A673 (cell line): ENCODE data around the gene UPF3A. TPM values are rescaled to one million over a fixed set of nuclear protein-coding genes. Genes with fewer than 3 reads are reported as not detected.

Experiments
- BruUV-seq: library from RNA; stranded (reverse); fragments of 400-500 nt; replicated peaks from 2 replicates; lab custom pipeline; 2021; lab: Mats Ljungman, UMichigan
- CTCF ChIA-PET: fragments of 300-600 bp; sonication (Branson Sonifier 250); formaldehyde crosslinking; loops from one replicate; lab custom pipeline; 2022; ENCODE audit warnings: antibody characterized with exemption; lab: Charles Lee
- POLR2A ChIA-PET: fragments of 300-600 bp; sonication (Branson Sonifier 250); formaldehyde crosslinking; loops from one replicate; lab custom pipeline; 2022; ENCODE audit warnings: antibody characterized with exemption; ENCODE audit not compliant: low non-redundant PET; lab: Charles Lee
- DNase-seq: peaks from one replicate; pipeline ENCODE4 v3.0.0-alpha.2; 2015; ENCODE audit warnings: low spot score
- H3K27ac ChIP-seq: fragments of 200-600 bp; sonication (generic); 2 replicates; pipeline ENCODE4 v1.5.1; 2016; ENCODE audit warnings: mixed run types, low read depth, mild to moderate bottlenecking, mixed read lengths, antibody characterized with exemption, low read length; ENCODE audit not compliant: poor library complexity, severe bottlenecking
- H3K27me3 ChIP-seq: fragments of 200-600 bp; sonication (generic); replicated peaks from 2 replicates; pipeline ENCODE4 v1.6.1; 2017; ENCODE audit warnings: mixed run types, low read depth, mild to moderate bottlenecking, mixed read lengths, antibody characterized with exemption, low read length; ENCODE audit not compliant: insufficient read depth, poor library complexity
- H3K36me3 ChIP-seq: fragments of 200-600 bp; sonication (generic); 2 replicates; pipeline ENCODE4 v1.6.1; 2016; ENCODE audit warnings: mixed run types, mild to moderate bottlenecking, mixed read lengths, antibody characterized with exemption, low read length; ENCODE audit not compliant: insufficient read depth, poor library complexity, severe bottlenecking
- H3K4me1 ChIP-seq: fragments of 200-600 bp; sonication (generic); 2 replicates; pipeline ENCODE4 v1.6.1; 2017; ENCODE audit warnings: mixed run types, mild to moderate bottlenecking, mixed read lengths, antibody characterized with exemption, low read length; ENCODE audit not compliant: insufficient read depth, poor library complexity, severe bottlenecking
- H3K4me3 ChIP-seq: fragments of 200-600 bp; sonication (generic); 2 replicates; pipeline ENCODE4 v1.5.1; 2016; ENCODE audit warnings: low read depth, mixed run types, mild to moderate bottlenecking, mixed read lengths, low read length; ENCODE audit not compliant: poor library complexity, severe bottlenecking
- H3K9me3 ChIP-seq: fragments of 200-600 bp; sonication (generic); 2 replicates; pipeline ENCODE4 v1.6.1; 2016; ENCODE audit warnings: mixed run types, low read depth, mild to moderate bottlenecking, mixed read lengths, antibody characterized with exemption, low read length; ENCODE audit not compliant: poor library complexity, severe bottlenecking
- EZH2 ChIP-seq: fragments of 200-600 bp; sonication (generic); IDR thresholded peaks from 2 replicates; pipeline ENCODE4 v1.6.1; 2017; ENCODE audit warnings: borderline replicate concordance, low read depth, mild to moderate bottlenecking, mixed read lengths, antibody characterized with exemption, low read length; ENCODE audit not compliant: poor library complexity, severe bottlenecking
- intact Hi-C: fragments of 100-400 bp; cut with micrococcal nuclease; formaldehyde crosslinking; loops from one replicate; pipeline ENCODE4 v1.10.0; 2022; ENCODE audit not compliant: unreplicated experiment
- total RNA-seq: library from RNA; stranded (reverse); gene quantifications from 2 replicates; pipeline ENCODE4 v1.2.3, GENCODE V29; 2021
- TF ChIP-seq, protein P1 (sequence below): fragments of 300-800, 200-600 bp; sonication (generic); conservative IDR thresholded peaks from 2 replicates; pipeline ENCODE4 v1.5.1; 2017; ENCODE audit warnings: low read depth, mild to moderate bottlenecking, antibody characterized with exemption, low read length, moderate library complexity, mixed read lengths

Gene UPF3A
- total RNA-seq, 1 experiment from 2014 or later: 32.0 TPM

DNA sequence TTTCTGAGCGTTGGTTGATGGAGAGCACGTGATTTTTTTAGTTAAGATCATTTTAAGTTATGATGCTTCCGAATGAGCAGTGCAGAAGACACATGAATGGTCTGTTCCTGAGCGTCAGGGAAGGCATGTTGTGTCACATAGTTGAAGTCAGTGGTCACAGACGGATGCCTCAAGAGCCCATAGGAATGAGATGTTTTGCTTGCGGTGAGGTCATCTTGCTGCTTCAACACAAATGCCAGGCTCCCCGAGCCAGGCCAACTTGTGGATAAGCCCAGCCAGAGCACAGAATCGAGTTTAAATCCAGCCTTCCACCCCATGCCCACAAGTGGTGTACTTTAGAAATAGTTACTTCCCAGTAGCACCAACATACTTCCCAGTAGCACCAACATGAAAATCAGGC, 5.4 kb downstream of the UPF3A start:
- H3K36me3 ChIP-seq: peaks cover 15% of the 10 kb centered on the region
- intact Hi-C loops: no loop called here
- CTCF ChIA-PET: no interaction called here

DNA sequence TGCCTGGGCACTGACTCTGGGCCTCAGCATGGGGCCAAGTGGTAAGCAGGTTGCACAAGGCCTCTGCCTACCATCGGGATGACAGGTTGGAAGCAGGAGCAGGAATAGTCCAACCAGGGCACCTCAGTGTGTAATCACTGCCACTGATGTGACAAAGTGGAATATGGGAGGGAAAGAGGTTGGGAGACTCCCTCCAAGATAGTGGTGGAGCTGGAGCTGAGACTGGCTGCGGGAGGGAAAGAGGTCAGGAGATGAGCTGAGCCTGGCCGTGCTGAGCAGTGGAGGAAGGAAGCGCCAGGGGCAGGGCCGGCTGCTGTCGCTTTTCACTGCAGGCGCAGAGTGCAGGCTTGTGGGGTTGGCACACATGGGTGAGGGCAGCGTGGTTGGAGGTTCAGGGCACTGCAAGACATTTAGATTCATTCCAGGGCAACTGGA, 6.8 kb downstream of the UPF3A start:
- Histone ChIP-seq H3K27me3 (no peaks in the 10 kb centered on the region), H3K4me1 (no peaks in the 10 kb centered on the region), H3K36me3 (peaks cover 20% of the 10 kb centered on the region), H3K9me3 (no peaks in the 10 kb centered on the region), H3K4me3 (no peak overlapping the region), H3K27ac (no peak overlapping the region)
- TF ChIP-seq, protein P1, sequence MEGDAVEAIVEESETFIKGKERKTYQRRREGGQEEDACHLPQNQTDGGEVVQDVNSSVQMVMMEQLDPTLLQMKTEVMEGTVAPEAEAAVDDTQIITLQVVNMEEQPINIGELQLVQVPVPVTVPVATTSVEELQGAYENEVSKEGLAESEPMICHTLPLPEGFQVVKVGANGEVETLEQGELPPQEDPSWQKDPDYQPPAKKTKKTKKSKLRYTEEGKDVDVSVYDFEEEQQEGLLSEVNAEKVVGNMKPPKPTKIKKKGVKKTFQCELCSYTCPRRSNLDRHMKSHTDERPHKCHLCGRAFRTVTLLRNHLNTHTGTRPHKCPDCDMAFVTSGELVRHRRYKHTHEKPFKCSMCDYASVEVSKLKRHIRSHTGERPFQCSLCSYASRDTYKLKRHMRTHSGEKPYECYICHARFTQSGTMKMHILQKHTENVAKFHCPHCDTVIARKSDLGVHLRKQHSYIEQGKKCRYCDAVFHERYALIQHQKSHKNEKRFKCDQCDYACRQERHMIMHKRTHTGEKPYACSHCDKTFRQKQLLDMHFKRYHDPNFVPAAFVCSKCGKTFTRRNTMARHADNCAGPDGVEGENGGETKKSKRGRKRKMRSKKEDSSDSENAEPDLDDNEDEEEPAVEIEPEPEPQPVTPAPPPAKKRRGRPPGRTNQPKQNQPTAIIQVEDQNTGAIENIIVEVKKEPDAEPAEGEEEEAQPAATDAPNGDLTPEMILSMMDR: no peak
- no peak for TF ChIP-seq EZH2
- no TSS peak for BruUV-seq
- no peak for DNase-seq
- intact Hi-C loops: no loop called here
- CTCF ChIA-PET: no interaction called here
- POLR2A ChIA-PET: no interaction called here

More for the DNA sequence above, 5.4 kb downstream of the UPF3A start:
- Histone ChIP-seq H3K27me3 (no peaks in the 10 kb centered on the region), H3K4me3 (no peak overlapping the region), H3K27ac (no peak overlapping the region), H3K9me3 (no peaks in the 10 kb centered on the region), H3K4me1 (peaks cover 5% of the 10 kb centered on the region)
- TF ChIP-seq, protein P1: no peak
- TF ChIP-seq EZH2: no peak
- DNase-seq: no peak
- no TSS peak for BruUV-seq
- POLR2A ChIA-PET: no interaction called here

DNA sequence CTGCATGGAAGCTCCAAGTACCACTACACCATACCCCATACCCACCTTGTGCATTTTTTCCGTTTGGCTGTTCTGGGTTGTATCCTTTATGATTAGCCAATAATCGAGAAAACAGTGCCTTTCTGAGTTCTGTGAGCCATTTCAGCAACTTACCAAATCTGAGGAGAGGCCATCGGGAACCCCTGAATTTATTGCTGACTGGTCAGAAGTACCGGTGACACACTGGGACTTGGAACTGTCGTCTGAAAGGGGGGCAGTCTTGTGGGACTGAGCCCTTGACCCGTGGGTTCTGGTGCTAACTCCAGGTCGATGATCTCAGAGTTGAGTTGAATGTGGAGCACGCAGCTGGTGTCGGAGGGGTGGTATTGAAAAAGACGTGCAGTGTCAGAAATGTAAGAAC, 15.0 kb downstream of the UPF3A start:
- no peak overlapping the region for H3K27ac ChIP-seq
- H3K4me3 ChIP-seq: no peak overlapping the region
- intact Hi-C loops: no loop called here
- TF ChIP-seq EZH2: no peak
- TF ChIP-seq, protein P1: no peak
- no peaks in the 10 kb centered on the region for H3K4me1 ChIP-seq
- H3K27me3 ChIP-seq: no peaks in the 10 kb centered on the region
- ChIA-PET CTCF (no interaction called here), POLR2A (no interaction called here)
- H3K9me3 ChIP-seq: no peaks in the 10 kb centered on the region
- no peak for DNase-seq
- H3K36me3 ChIP-seq: peaks cover 16% of the 10 kb centered on the region
- BruUV-seq: no TSS peak
